B cell (primary cell): Measurements from ENCODE around the gene TMOD1. TPM values are rescaled to one million over a fixed set of nuclear protein-coding genes. Genes with fewer than 3 reads are reported as not detected.

Experiments used
- ATAC-seq: fragments of 200-7000 bp; cut with Tn5 transposase; one replicate; pipeline ENCODE4 v1.10.0; 2021; ENCODE audit warnings: low read depth, mild to moderate bottlenecking, moderate number of reproducible peaks, moderate library complexity
- CTCF ChIA-PET: fragments of 350-600 bp; sonication (Branson Sonifier 250); formaldehyde crosslinking; loops from one replicate; lab custom pipeline; 2021; ENCODE audit warnings: antibody characterized with exemption, inconsistent platforms; lab: Charles Lee
- POLR2A ChIA-PET: fragments of 350-600 bp; sonication (Branson Sonifier 250); formaldehyde crosslinking; loops from one replicate; lab custom pipeline; 2021; ENCODE audit warnings: antibody characterized with exemption; lab: Charles Lee
- DNase-seq: peaks from one replicate; pipeline ENCODE4 v3.0.0; 2013
- H2AFZ ChIP-seq: 2 replicates; pipeline ENCODE4 v1.6.1; 2012; ENCODE audit warnings: mild to moderate bottlenecking, low read depth, low read length; ENCODE audit not compliant: insufficient read depth, poor library complexity, severe bottlenecking
- H3K27ac ChIP-seq, 2 donors: 1 replicate in 1 of 2; 2 replicates in 1 of 2; pipeline ENCODE4 v1.5.1; 2012 to 2013; ENCODE audit warnings: low read length in 2 of 2, mild to moderate bottlenecking in 2 of 2, moderate library complexity in 1 of 2
- H3K27me3 ChIP-seq, 4 experiments: fragments of 200-600 bp in 1 of 4; sonication (generic) in 1 of 4; replicated peaks in 1 of 4; 1 replicate in 2 of 4; 2 replicates in 2 of 4; pipeline versions ENCODE4 v1.6.1 to v1.7.0; 2013 to 2016; ENCODE audit warnings: low read length in 3 of 4, mild to moderate bottlenecking in 2 of 4, mixed read lengths in 1 of 4, moderate library complexity in 1 of 4; ENCODE audit not compliant: insufficient read depth in 4 of 4, control insufficient read depth in 3 of 4; ENCODE audit errors: control extremely low read depth in 1 of 4
- H3K36me3 ChIP-seq, 2 experiments: replicated peaks in 1 of 2; 1 replicate in 1 of 2; 2 replicates in 1 of 2; pipeline versions ENCODE4 v1.6.1 to v1.7.1; 2013; ENCODE audit warnings: low read length in 1 of 2; ENCODE audit not compliant: insufficient read depth in 2 of 2, control insufficient read depth in 1 of 2; ENCODE audit errors: control extremely low read depth in 1 of 2, extremely low read depth in 1 of 2
- H3K4me1 ChIP-seq, 2 donors: fragments of 200-600 bp in 1 of 2; sonication (generic) in 1 of 2; 1 replicate in 1 of 2; 2 replicates in 1 of 2; pipeline versions ENCODE4 v1.5.1 to v1.6.1; 2013 to 2017; ENCODE audit warnings: low read length in 2 of 2; ENCODE audit not compliant: control insufficient read depth in 2 of 2, insufficient read depth in 2 of 2
- H3K4me2 ChIP-seq: replicated peaks from 2 replicates; pipeline ENCODE3; 2012; ENCODE audit warnings: mild to moderate bottlenecking, low read depth, low read length; ENCODE audit not compliant: poor library complexity, severe bottlenecking
- H3K4me3 ChIP-seq, 5 experiments: fragments of 200-600 bp in 1 of 5; sonication (generic) in 1 of 5; 1 replicate in 3 of 5; 2 replicates in 2 of 5; pipeline versions ENCODE4 v1.5.1 to v1.7.0; 2011 to 2016; ENCODE audit warnings: low read length in 4 of 5, mild to moderate bottlenecking in 4 of 5, low read depth in 2 of 5, control low read depth in 1 of 5, moderate library complexity in 1 of 5; ENCODE audit not compliant: insufficient read depth in 1 of 5; ENCODE audit errors: control extremely low read depth in 1 of 5, extremely low read depth in 1 of 5
- H3K79me2 ChIP-seq: fragments of 200-600 bp; sonication (generic); one replicate; pipeline ENCODE4 v1.6.0; 2016; ENCODE audit warnings: low read length; ENCODE audit not compliant: control insufficient read depth, insufficient read depth
- H3K9ac ChIP-seq: fragments of 200-600 bp; sonication (generic); 2 replicates; pipeline ENCODE4 v1.6.1; 2017; ENCODE audit warnings: mild to moderate bottlenecking, low read length, moderate library complexity
- H3K9me3 ChIP-seq, 3 donors: one replicate each; pipeline versions ENCODE4 v1.6.1 to v1.7.1; 2013; ENCODE audit warnings: low read length in 2 of 3; ENCODE audit not compliant: control insufficient read depth in 2 of 3, insufficient read depth in 1 of 3; ENCODE audit errors: control extremely low read depth in 1 of 3
- H4K20me1 ChIP-seq: 2 replicates; pipeline ENCODE4 v1.6.0; 2012; ENCODE audit warnings: mild to moderate bottlenecking, low read length; ENCODE audit not compliant: insufficient read depth, control insufficient read depth, poor library complexity, severe bottlenecking
- H3K27ac Mint-ChIP-seq: one replicate; pipeline ENCODE4 v1.8.0; 2021; ENCODE audit warnings: mixed read lengths
- H3K27me3 Mint-ChIP-seq: one replicate; pipeline ENCODE4 v1.8.0; 2021; ENCODE audit warnings: mixed read lengths
- H3K4me1 Mint-ChIP-seq: one replicate; pipeline ENCODE4 v1.8.0; 2021; ENCODE audit warnings: mixed read lengths
- H3K4me3 Mint-ChIP-seq: one replicate; pipeline ENCODE4 v1.8.0; 2021; ENCODE audit warnings: mixed read lengths
- H3K9me3 Mint-ChIP-seq: one replicate; pipeline ENCODE4 v1.8.0; 2022; ENCODE audit warnings: mixed read lengths; ENCODE audit not compliant: insufficient read depth
- CTCF ChIP-seq: fragments of 200-600 bp; IDR thresholded peaks from one replicate; pipeline ENCODE4 v1.8.0; 2022; ENCODE audit warnings: antibody characterized with exemption, mild to moderate bottlenecking
- EZH2 ChIP-seq: IDR thresholded peaks from 2 replicates; pipeline ENCODE4 v1.6.1; 2012; ENCODE audit warnings: borderline replicate concordance, low read depth, mild to moderate bottlenecking, moderate library complexity, low read length; ENCODE audit not compliant: insufficient read depth, poor library complexity, severe bottlenecking
- WGBS: methylation state at CpG from one replicate; pipeline ENCODE4 v1.1.5; 2013; ENCODE audit warnings: missing lambda C conversion rate; ENCODE audit not compliant: insufficient coverage; 5-methylcytosine and 5-hydroxymethylcytosine counted together
- intact Hi-C: fragments of 100-400 bp; cut with micrococcal nuclease; formaldehyde crosslinking; loops from one replicate; pipeline ENCODE4 v1.10.0; 2022
- polyA plus RNA-seq: library from polyadenylated mRNA; depleted of rRNA; stranded (reverse); fragments of >200 nt; gene quantifications from 2 replicates; pipeline ENCODE4 v1.2.3, GENCODE V29; 2012
- total RNA-seq, 2 donors: library from RNA; stranded (reverse); fragments of 120-200 nt in 1 of 2; gene quantifications; 1 replicate in 1 of 2; 2 replicates in 1 of 2; pipeline versions ENCODE4 v1.2.3 to v1.2.4, GENCODE V29; 2013 to 2022

The TMOD1 gene
- total and polyA plus RNA-seq, 2 donors (not counting 1 experiment from before 2014, with no cell fraction given), result 0.30 to 2.5 TPM

GRCh38 chr9:97592126-97592525 lies 90.7 kb downstream of the TMOD1 start:
- 100% methylated on average over 1 of the region's 1 CpG for WGBS
- no peaks in the 10 kb centered on the region for H3K4me1 ChIP-seq
- intact Hi-C loops, result no loop called here

GRCh38 chr9:97593960-97594359 lies 92.5 kb downstream of the TMOD1 start:
- peaks cover 0 to 3% (median 0%) of the 10 kb centered on the region in 4 experiments for H3K27me3 ChIP-seq
- H3K36me3 ChIP-seq, result no peaks in the 10 kb centered on the region
- H3K9ac ChIP-seq, result no peak overlapping the region
- no peak overlapping the region for H2AFZ ChIP-seq
- ATAC-seq (no peak), DNase-seq (no peak)
- H3K9me3 Mint-ChIP-seq, result no peaks in the 10 kb centered on the region
- no peak overlapping the region for H3K4me3 Mint-ChIP-seq
- 6% methylated on average over 3 of the region's 4 CpGs for WGBS
- ChIA-PET POLR2A (no interaction called here), CTCF (no interaction called here)
- intact Hi-C loops, result no loop called here
- no peaks in the 10 kb centered on the region for H3K79me2 ChIP-seq
- no peaks in the 10 kb centered on the region for H4K20me1 ChIP-seq
- H3K4me1 ChIP-seq, result peaks cover 0 to 4% of the 10 kb centered on the region in 2 donors
- no peaks in the 10 kb centered on the region for H3K27me3 Mint-ChIP-seq
- H3K9me3 ChIP-seq, result no peaks in the 10 kb centered on the region
- H3K4me3 ChIP-seq, result no peak overlapping the region
- H3K4me2 ChIP-seq, result no peak overlapping the region
- TF ChIP-seq CTCF, result no peak
- no peak for TF ChIP-seq EZH2
- H3K4me1 Mint-ChIP-seq, result peaks cover 6% of the 10 kb centered on the region
- no peak overlapping the region for H3K27ac ChIP-seq
- H3K27ac Mint-ChIP-seq, result no peak overlapping the region

More at GRCh38 chr9:97592126-97592525, 90.7 kb downstream of the TMOD1 start:
- TF ChIP-seq CTCF (no peak), EZH2 (no peak)
- H3K9me3 ChIP-seq, result no peaks in the 10 kb centered on the region
- H3K9ac ChIP-seq, result no peak overlapping the region
- no peak overlapping the region for H3K4me3 ChIP-seq
- Mint-ChIP-seq H3K9me3 (no peaks in the 10 kb centered on the region), H3K4me1 (no peaks in the 10 kb centered on the region), H3K27me3 (no peaks in the 10 kb centered on the region), H3K4me3 (no peak overlapping the region), H3K27ac (no peak overlapping the region)
- ChIA-PET POLR2A (no interaction called here), CTCF (no interaction called here)
- no peaks in the 10 kb centered on the region for H3K36me3 ChIP-seq
- no peak overlapping the region for H3K27ac ChIP-seq
- no peaks in the 10 kb centered on the region for H3K79me2 ChIP-seq
- no peak overlapping the region for H3K4me2 ChIP-seq
- peaks cover 0 to 3% (median 0%) of the 10 kb centered on the region in 4 experiments for H3K27me3 ChIP-seq
- DNase-seq (no peak), ATAC-seq (no peak)
- H4K20me1 ChIP-seq, result no peaks in the 10 kb centered on the region
- H2AFZ ChIP-seq, result no peak overlapping the region
